NCI-H748 (cell line): ENCODE measurements around the gene TMEM181.
"Not testable (repeated sequence)": the region's sequence is repeated elsewhere in the genome, so short reads cannot be mapped to it uniquely, and the experiment has no call there.

ENCODE experiments used
- DNase-seq: peaks from one replicate; lab custom pipeline; 2025; ENCODE audit not compliant: unreplicated experiment; lab: John Stamatoyannopoulos, UW

Gene TMEM181

GRCh38 chr6:158620963-158621693, 61.2 kb downstream of the TMEM181 start:
- DNase-seq = no peak

- DNase-seq = no peak
Measured at GRCh38 chr6:158621694-158622544, 62.0 kb downstream of the TMEM181 start.

- no peak for DNase-seq
Measured at GRCh38 chr6:158622545-158623190, 62.8 kb downstream of the TMEM181 start.

GRCh38 chr6:158624684-158625682, 65.1 kb downstream of the TMEM181 start:
- DNase-seq = no peak

DNA sequence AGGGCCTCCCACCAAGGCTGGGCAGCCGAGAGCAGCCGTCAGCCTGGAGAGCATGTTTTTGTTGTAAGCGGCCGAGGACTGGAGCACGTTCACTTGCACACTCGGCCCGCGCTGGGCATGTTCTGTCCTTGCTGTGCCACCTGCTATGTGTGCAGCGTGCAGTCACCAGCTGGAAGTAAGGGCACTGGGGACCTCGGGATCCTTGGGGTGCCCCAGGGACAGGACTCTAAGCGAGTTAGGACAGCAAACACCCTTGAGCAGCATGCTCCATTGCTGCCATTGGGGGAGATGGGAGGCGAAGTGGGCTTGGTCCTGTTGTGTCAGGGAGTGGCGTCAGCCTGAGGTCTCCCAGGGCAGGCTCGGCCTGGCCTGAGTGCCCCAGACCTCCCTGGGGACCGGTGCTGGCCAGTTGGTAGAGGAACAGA, 66.0 kb downstream of the TMEM181 start:
- no peak for DNase-seq

DNA sequence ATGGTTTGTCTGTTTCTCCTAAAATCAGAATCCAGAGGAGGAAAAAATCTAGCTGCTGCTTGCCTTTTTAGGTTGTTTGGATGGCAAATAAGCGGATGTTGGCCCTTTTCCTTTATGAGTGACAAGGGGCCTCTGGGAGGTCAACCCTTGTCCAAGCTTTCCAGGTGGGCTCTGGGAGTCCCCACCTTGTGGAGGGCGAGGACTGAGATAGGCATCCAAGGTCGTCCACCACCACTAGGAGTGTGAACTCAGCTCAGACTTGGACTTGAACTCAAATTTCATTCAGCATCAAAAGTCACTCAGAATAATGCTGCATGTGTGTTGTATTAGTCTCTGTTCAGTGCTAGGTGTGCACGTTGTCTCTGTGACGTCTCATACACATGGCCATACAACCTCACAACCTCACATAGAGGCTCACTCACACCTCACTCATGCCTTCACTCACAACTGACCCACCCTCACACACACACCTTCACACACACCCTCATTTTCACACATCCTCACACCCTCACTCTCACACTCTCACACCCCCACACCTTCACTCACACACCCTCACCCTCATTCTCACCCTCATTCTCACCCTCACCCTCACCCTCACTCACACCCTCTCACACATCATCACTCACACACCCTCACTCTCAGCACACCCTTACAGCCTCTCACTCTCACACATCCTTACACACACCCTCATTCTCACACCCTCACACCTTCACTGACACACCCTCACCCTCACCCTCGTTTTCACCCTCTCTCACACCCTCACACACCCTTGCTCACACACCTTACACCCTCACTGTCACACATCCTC, 66.7 kb downstream of the TMEM181 start:
- DNase-seq = no peak

- no peak for DNase-seq
Measured at GRCh38 chr6:158627168-158627939, 67.5 kb downstream of the TMEM181 start.

DNA sequence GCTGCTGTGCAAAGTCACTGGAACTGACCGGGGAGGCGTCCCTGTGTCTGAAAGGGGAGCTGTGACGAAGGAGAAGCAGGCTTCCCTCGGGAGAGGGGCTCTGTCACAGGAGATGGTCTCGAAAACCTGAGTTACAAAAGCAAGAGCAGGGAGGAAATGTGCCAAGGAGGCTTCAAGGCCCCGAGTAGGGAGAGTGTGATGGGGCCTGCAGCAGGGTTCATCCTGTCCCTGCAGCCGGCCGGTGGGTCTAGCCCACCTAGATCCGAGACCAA, 68.0 kb downstream of the TMEM181 start:
- DNase-seq = no peak

DNA sequence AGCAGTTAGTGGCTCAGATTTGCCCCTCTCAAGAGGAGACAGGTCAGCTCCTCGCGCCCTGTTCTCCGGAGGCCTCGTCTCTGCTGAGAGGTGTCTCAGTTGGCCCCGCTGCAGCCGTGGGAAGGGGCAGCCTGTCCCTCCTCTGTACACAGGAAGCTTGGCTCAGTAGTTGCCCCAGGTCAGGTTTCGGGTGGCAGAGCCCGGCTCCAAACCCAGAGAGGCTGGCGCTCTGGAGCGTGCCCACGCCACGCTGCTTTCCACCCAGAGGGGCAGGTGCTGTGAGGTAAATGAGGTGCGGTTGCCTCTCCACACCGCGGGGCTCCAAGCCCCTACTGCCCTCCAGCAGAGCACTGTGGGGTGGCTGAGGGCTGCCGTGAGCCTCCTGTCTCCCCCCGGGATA, 68.7 kb downstream of the TMEM181 start:
- DNase-seq = no peak

DNA sequence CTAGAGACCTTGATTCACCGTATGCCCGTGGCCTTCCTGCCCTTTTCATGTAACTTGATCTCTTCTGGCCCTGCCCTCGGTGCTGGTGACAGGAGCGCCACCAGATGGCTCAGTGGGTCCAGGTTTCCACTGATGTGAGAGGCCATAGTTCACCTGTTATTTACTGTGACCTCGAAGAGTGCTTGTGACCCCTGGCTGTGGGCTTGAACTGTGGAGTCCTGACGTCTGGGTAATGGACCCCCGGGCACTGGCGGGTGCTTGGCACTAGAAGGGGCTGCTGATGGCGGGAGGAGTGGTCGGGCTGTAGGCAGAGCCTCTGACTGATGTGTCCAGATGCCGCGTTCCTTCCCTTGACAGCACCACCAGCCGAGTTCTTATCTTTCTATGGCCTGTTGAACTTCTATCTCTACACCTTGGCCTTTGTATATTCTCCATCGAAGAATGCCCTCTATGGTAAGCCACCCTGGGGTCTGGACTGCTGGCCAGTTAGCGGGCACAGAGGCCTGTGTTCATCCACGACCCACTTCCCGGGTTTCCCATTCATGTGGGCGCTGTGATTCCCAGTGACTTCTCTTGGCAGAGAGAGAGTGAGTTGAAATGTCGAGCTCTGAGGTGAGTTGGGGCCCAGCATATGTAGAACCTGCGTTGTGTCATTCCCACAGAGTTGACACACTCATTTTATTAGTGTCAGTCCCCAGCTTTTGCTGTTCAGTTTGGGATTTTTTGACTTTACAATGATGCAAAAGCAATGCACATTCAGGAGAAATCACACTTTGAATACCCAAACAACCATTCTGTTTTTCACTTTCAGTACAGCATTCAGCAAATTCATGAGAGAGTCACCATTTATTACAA, 69.7 kb downstream of the TMEM181 start:
- DNase-seq = peak; percentile 34

GRCh38 chr6:158630938-158631616, 71.2 kb downstream of the TMEM181 start:
- no peak for DNase-seq

DNA sequence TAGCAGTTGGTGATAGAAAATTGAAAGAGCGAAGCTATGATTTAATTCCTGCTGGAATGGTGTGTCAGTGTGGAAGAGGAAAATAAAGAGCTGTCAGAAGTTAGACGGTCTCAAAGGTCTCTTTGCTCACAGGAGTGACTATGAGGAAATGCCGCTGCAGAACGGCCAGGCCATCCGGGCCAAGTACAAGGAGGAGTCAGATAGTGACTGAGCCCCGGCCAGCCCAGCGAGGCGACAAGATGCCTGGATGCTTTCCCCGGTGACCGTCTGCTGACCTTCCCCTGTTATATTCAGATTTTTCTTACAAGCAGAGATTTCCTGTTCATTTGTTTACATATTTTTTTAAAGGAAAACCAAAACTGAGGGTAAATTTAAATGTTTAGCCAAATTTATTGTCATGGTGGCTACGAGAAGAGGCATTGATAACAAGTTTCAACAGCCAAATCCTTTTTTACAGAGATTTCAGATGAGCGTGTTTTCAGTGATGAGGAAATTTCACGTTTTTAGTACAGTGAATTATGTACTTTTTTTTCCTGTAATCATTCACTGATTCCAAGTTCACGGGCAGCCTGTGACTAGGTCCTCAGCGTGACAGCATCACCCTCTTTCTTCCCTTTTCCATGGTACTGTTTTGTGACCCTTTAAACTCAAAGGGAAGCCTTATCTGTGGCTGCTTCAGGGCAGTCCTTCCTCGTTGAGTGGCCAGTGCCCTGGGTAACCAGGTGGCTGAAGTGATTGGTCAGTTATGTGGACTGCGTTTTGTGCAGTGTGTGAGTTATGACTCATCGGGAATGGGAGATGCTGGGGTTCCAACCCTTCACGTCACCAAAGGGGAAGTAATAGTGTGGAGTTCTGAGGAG, 72.0 kb downstream of the TMEM181 start:
- no peak for DNase-seq

DNA sequence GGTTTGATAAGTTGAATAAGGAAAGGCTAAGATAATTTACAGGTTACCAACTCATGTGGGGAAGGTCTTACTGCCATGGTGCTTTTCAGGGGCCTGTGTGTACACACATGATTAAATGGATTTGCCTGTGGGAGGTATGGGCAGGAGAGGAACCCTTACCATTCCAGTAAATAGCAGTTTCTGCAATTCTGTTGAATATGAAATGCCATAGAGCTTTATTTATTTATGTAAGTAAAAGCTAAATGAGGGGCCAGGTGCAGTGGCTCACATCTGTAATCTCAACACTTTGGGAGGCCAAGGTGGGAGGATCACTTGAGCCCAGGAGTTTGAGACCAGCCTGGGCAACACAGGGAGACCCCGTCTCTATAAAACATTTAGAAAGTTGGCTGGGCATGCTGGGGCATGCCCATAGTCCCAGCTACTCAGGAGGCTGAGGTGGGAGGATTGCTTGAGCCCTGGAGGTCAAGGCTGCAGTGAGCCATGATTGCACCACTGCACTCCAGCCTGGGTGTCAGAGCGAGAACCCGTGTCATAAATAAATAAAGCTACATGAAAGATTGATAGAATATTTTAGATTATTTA, 72.7 kb downstream of the TMEM181 start:
- DNase-seq = not testable (repeated sequence)

GRCh38 chr6:158633127-158633526, 73.2 kb downstream of the TMEM181 start:
- no peak for DNase-seq

DNA sequence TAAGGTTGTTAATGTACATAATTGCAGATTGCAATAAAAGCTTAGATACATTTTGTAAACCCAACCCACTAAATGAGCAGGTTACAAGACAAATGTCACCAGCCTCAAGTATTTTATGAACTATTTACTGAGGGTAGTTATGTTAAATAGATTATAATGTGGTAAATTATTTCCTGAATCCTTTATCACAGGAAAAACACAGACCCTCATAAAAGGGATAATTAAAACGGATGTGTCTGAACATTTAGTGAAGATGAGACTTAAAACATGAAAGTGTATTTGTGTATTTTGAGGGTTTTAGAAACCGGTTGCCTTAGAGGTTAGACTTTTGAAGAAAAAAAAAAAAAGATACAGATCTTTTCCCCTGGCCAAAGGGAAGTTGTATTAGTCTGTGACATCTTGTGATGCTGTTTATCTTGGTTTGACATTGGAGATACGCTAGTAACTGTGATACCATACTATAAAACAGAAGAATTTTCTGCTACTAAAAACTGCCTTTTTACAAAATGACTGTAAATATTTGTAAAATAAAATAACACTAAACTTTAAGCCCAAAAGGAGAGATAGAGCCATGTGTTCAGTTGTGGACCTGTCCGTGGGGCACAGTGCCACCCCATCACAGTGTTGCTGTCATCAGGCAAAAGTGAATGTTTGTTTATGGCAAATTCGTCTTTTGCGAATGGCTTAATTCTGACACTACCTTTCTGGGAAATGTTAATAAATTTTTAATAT, 75.0 kb downstream of the TMEM181 start:
- peak; percentile 14 for DNase-seq
